Measurements from ENCODE around the gene PIH1D2. TPM values are rescaled to one million over a fixed set of nuclear protein-coding genes. Genes with fewer than 3 reads are reported as not detected.
"Not testable (repeated sequence)": the region's sequence is repeated elsewhere in the genome, so short reads cannot be mapped to it uniquely, and the experiment has no call there.

Gene PIH1D2
- polyA plus RNA-seq, 4 donors: 0.67 to 1.2 (median 1.1) TPM; not detected in 1

DNA sequence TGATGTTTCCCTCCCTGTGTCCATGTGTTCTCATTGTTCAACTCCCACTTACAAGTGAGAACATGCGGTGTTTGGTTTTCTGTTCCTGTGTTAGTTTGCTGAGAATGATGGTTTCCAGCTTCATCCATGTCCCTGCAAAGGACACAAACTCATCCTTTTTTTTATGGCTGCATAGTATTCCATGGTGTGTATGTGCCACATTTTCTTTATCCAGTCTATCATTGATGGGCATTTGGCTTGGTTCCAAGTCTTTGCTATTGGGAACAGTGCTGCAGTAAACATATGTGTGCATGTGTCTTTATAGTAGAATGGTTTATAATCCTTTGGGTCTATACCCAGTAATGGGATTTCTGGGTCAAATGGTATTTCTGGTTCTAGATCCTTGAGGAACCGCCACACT lies 27.2 kb downstream of the PIH1D2 start:
- not testable (repeated sequence) for DNase-seq; H3K27me3 ChIP-seq (ENCODE audit: control insufficient read depth in 3 of 3, insufficient read depth in 3 of 3, low read length in 3 of 3); H3K9me3 ChIP-seq (ENCODE audit: control insufficient read depth in 2 of 2, insufficient read depth in 1 of 2, low read depth in 1 of 2, low read length in 1 of 2); H3K4me3 ChIP-seq (ENCODE audit: low read depth in 1 of 3, low read length in 3 of 3); H3K4me1 ChIP-seq (ENCODE audit: control insufficient read depth in 3 of 3, insufficient read depth in 2 of 3, low read depth in 1 of 3, low read length in 2 of 3); H3K27ac ChIP-seq (ENCODE audit: low read depth in 1 of 3, low read length in 2 of 3); FAIRE-seq
- WGBS, 3 donors: 96 to 100% (median 100%) methylated on average over 2 of the region's 2 CpGs
- H3K36me3 ChIP-seq (ENCODE audit: control insufficient read depth in 3 of 3, insufficient read depth in 2 of 3, low read depth in 1 of 3, low read length in 3 of 3): peaks cover 7 to 21% (median 8%) of the 10 kb centered on the region in 3 donors

GRCh38 chr11:112044961-112045360 lies 28.9 kb downstream of the PIH1D2 start:
- FAIRE-seq (no peak), DNase-seq (no peak)

DNA sequence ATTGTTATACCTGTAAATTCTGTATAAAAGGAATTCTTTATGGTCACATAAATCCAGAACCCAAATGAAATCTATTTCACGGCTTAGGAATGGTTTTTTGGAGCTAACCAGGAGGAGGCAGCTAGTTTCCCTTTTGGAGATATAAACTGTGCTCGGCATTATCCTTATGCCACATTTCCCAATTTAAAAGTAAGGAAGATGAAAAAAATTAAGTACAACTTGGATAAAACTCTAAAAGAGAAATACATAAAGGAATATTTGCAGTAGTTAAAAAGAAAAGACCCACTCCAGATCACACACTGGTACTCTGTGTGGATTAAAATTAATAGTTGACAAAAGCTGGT lies 30.9 kb downstream of the PIH1D2 start:
- Histone ChIP-seq H3K4me3 (ENCODE audit: low read depth in 1 of 3, low read length in 3 of 3) (no peak overlapping the region), H3K36me3 (ENCODE audit: control insufficient read depth in 3 of 3, insufficient read depth in 2 of 3, low read depth in 1 of 3, low read length in 3 of 3) (peaks cover 5 to 24% (median 6%) of the 10 kb centered on the region in 3 donors), H3K9me3 (ENCODE audit: control insufficient read depth in 2 of 2, insufficient read depth in 1 of 2, low read depth in 1 of 2, low read length in 1 of 2) (no peaks in the 10 kb centered on the region), H3K27ac (ENCODE audit: low read depth in 1 of 3, low read length in 2 of 3) (no peak overlapping the region), H3K27me3 (ENCODE audit: control insufficient read depth in 3 of 3, insufficient read depth in 3 of 3, low read length in 3 of 3) (no peaks in the 10 kb centered on the region), H3K4me1 (ENCODE audit: control insufficient read depth in 3 of 3, insufficient read depth in 2 of 3, low read depth in 1 of 3, low read length in 2 of 3) (no peaks in the 10 kb centered on the region)
- FAIRE-seq: no peak
- no peak for DNase-seq
- WGBS, 3 donors: 94 to 96% (median 94%) methylated on average over 2 of the region's 2 CpGs

More at GRCh38 chr11:112044961-112045360, 28.9 kb downstream of the PIH1D2 start:
- 93 to 99% (median 96%) methylated on average over 4 of the region's 4 CpGs for WGBS, 3 donors
- no peak overlapping the region for H3K27ac ChIP-seq (ENCODE audit: low read depth in 1 of 3, low read length in 2 of 3)
- H3K4me1 ChIP-seq (ENCODE audit: control insufficient read depth in 3 of 3, insufficient read depth in 2 of 3, low read depth in 1 of 3, low read length in 2 of 3): no peaks in the 10 kb centered on the region
- H3K36me3 ChIP-seq (ENCODE audit: control insufficient read depth in 3 of 3, insufficient read depth in 2 of 3, low read depth in 1 of 3, low read length in 3 of 3): peaks cover 6 to 21% (median 7%) of the 10 kb centered on the region in 3 donors
- H3K9me3 ChIP-seq (ENCODE audit: control insufficient read depth in 2 of 2, insufficient read depth in 1 of 2, low read depth in 1 of 2, low read length in 1 of 2): no peaks in the 10 kb centered on the region
- H3K4me3 ChIP-seq (ENCODE audit: low read depth in 1 of 3, low read length in 3 of 3): no peak overlapping the region
- no peaks in the 10 kb centered on the region for H3K27me3 ChIP-seq (ENCODE audit: control insufficient read depth in 3 of 3, insufficient read depth in 3 of 3, low read length in 3 of 3)

DNA sequence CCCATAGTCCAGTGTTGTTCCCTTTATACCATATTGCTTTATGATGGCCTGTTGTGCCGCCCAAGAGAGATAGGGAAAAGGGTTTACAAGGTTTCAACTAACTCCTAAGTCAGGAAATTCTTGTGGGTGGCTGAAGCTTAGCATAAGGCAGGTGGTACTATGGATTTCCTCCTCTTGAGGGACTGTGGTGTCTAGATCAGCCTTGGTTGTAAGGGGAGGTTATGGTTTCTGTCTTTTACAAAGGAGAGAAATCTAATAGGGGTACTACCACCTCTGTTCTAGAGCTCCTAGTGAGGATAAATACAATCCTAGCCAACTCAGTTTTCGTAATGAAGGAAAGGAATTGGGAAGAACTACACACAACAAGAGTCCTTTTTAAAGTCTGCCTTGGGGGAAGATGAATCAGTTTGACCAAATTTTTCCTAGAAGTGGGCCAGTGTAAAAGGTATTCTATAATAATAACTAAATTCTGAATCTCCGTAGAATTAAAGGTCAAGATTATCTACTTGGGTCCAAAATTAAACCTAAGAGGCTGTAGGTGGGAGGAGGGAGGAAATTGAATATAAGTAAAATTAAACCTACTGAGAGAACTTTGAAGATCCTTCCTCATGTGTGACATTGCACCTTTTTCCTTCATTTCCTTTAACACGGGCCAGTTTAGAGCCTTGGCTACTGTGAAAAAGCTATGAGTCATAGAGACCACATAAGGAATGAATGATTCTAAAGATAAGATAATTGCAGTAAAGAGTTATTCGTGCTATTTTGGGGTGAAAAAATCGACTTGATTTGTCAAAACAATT lies 31.5 kb downstream of the PIH1D2 start:
- Histone ChIP-seq H3K27ac (ENCODE audit: low read depth in 1 of 3, low read length in 2 of 3) (no peak overlapping the region), H3K27me3 (ENCODE audit: control insufficient read depth in 3 of 3, insufficient read depth in 3 of 3, low read length in 3 of 3) (no peaks in the 10 kb centered on the region), H3K36me3 (ENCODE audit: control insufficient read depth in 3 of 3, insufficient read depth in 2 of 3, low read depth in 1 of 3, low read length in 3 of 3) (peaks cover 7 to 24% (median 8%) of the 10 kb centered on the region in 3 donors), H3K4me3 (ENCODE audit: low read depth in 1 of 3, low read length in 3 of 3) (no peak overlapping the region), H3K4me1 (ENCODE audit: control insufficient read depth in 3 of 3, insufficient read depth in 2 of 3, low read depth in 1 of 3, low read length in 2 of 3) (no peaks in the 10 kb centered on the region), H3K9me3 (ENCODE audit: control insufficient read depth in 2 of 2, insufficient read depth in 1 of 2, low read depth in 1 of 2, low read length in 1 of 2) (no peaks in the 10 kb centered on the region)
- 53 to 59% (median 55%) methylated on average over 6 of the region's 6 CpGs for WGBS, 3 donors
- FAIRE-seq (no peak), DNase-seq (no peak)

DNA sequence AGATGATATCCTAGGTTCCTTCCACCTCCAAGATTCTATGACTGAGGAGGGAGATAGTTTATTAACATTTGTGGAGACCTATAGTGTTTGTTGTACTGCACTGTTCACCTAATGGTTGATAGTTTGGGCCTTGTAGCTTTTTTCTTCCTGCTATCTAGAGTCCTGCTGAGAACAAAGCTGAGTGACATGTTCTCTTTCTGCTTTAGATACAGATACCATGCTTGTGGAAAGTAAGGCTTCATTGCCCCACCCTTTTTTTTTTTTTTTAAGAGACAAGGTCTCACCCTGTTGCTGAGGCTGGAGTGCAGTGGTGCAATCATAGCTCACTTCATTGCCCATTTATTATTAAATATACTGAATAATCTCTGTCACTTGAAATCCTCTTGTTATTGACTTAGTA lies 36.3 kb downstream of the PIH1D2 start:
- no peaks in the 10 kb centered on the region for H3K9me3 ChIP-seq (ENCODE audit: control insufficient read depth in 2 of 2, insufficient read depth in 1 of 2, low read depth in 1 of 2, low read length in 1 of 2)
- H3K27ac ChIP-seq (ENCODE audit: low read depth in 1 of 3, low read length in 2 of 3): no peak overlapping the region
- no peaks in the 10 kb centered on the region for H3K4me1 ChIP-seq (ENCODE audit: control insufficient read depth in 3 of 3, insufficient read depth in 2 of 3, low read depth in 1 of 3, low read length in 2 of 3)
- no peak for FAIRE-seq
- DNase-seq: no peak
- peaks cover 5 to 20% (median 6%) of the 10 kb centered on the region in 3 donors for H3K36me3 ChIP-seq (ENCODE audit: control insufficient read depth in 3 of 3, insufficient read depth in 2 of 3, low read depth in 1 of 3, low read length in 3 of 3)
- no peaks in the 10 kb centered on the region for H3K27me3 ChIP-seq (ENCODE audit: control insufficient read depth in 3 of 3, insufficient read depth in 3 of 3, low read length in 3 of 3)
- no peak overlapping the region for H3K4me3 ChIP-seq (ENCODE audit: low read depth in 1 of 3, low read length in 3 of 3)

GRCh38 chr11:112033902-112034301 lies 39.9 kb downstream of the PIH1D2 start:
- FAIRE-seq (no peak), DNase-seq (no peak)
- H3K4me3 ChIP-seq (ENCODE audit: low read depth in 1 of 3, low read length in 3 of 3): no peak overlapping the region
- H3K4me1 ChIP-seq (ENCODE audit: control insufficient read depth in 3 of 3, insufficient read depth in 2 of 3, low read depth in 1 of 3, low read length in 2 of 3): no peaks in the 10 kb centered on the region
- no peak overlapping the region for H3K27ac ChIP-seq (ENCODE audit: low read depth in 1 of 3, low read length in 2 of 3)
- H3K9me3 ChIP-seq (ENCODE audit: control insufficient read depth in 2 of 2, insufficient read depth in 1 of 2, low read depth in 1 of 2, low read length in 1 of 2): no peaks in the 10 kb centered on the region
- no peaks in the 10 kb centered on the region for H3K27me3 ChIP-seq (ENCODE audit: control insufficient read depth in 3 of 3, insufficient read depth in 3 of 3, low read length in 3 of 3)
- H3K36me3 ChIP-seq (ENCODE audit: control insufficient read depth in 3 of 3, insufficient read depth in 2 of 3, low read depth in 1 of 3, low read length in 3 of 3): peaks cover 14 to 36% (median 19%) of the 10 kb centered on the region in 3 donors
- WGBS, 3 donors: 93 to 94% (median 94%) methylated on average over 3 of the region's 3 CpGs

DNA sequence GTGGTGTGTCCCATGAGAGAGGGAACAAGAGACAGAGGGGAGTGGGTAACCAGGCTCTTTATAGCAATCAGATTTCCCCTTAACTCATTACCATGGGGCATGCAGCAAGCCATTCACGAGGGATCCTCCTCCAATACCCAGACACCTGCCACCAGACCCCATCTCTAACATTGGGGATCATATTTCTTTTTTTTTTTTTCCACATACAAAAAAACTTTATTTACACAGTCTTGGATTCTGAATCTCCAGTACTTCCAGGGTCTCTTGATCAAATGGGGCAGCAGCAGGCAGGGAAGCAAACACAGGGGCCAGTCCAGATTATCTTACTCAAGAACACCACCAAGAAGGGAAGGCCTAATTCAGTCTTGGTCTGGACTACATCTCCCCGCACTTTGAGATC lies 44.4 kb downstream of the PIH1D2 start:
- H3K4me1 ChIP-seq (ENCODE audit: control insufficient read depth in 3 of 3, insufficient read depth in 2 of 3, low read depth in 1 of 3, low read length in 2 of 3): no peaks in the 10 kb centered on the region
- no peaks in the 10 kb centered on the region for H3K9me3 ChIP-seq (ENCODE audit: control insufficient read depth in 2 of 2, insufficient read depth in 1 of 2, low read depth in 1 of 2, low read length in 1 of 2)
- H3K27ac ChIP-seq (ENCODE audit: low read depth in 1 of 3, low read length in 2 of 3): no peak overlapping the region
- WGBS, 3 donors: 97 to 98% (median 98%) methylated on average over 2 of the region's 2 CpGs
- FAIRE-seq (no peak), DNase-seq (no peak)
- no peak overlapping the region for H3K4me3 ChIP-seq (ENCODE audit: low read depth in 1 of 3, low read length in 3 of 3)
- H3K27me3 ChIP-seq (ENCODE audit: control insufficient read depth in 3 of 3, insufficient read depth in 3 of 3, low read length in 3 of 3): no peaks in the 10 kb centered on the region
- H3K36me3 ChIP-seq (ENCODE audit: control insufficient read depth in 3 of 3, insufficient read depth in 2 of 3, low read depth in 1 of 3, low read length in 3 of 3): peaks cover 11 to 31% (median 19%) of the 10 kb centered on the region in 3 donors

GRCh38 chr11:112026784-112027410 lies 46.9 kb downstream of the PIH1D2 start:
- not testable (repeated sequence) for H3K4me1 ChIP-seq (ENCODE audit: control insufficient read depth in 3 of 3, insufficient read depth in 2 of 3, low read depth in 1 of 3, low read length in 2 of 3); H3K27me3 ChIP-seq (ENCODE audit: control insufficient read depth in 3 of 3, insufficient read depth in 3 of 3, low read length in 3 of 3); FAIRE-seq; H3K9me3 ChIP-seq (ENCODE audit: control insufficient read depth in 2 of 2, insufficient read depth in 1 of 2, low read depth in 1 of 2, low read length in 1 of 2); DNase-seq; H3K27ac ChIP-seq (ENCODE audit: low read depth in 1 of 3, low read length in 2 of 3); H3K4me3 ChIP-seq (ENCODE audit: low read depth in 1 of 3, low read length in 3 of 3)
- 92 to 95% (median 94%) methylated on average over 19 to 43 of the region's 49 CpGs for WGBS, 3 donors
- H3K36me3 ChIP-seq (ENCODE audit: control insufficient read depth in 3 of 3, insufficient read depth in 2 of 3, low read depth in 1 of 3, low read length in 3 of 3): peaks cover 11 to 22% (median 16%) of the 10 kb centered on the region in 3 donors
